ENCODE data around the gene PRICKLE2.
A peak's percentile ranks its signal among the peaks of the same experiment; 100 is the strongest.

The PRICKLE2 gene

DNA sequence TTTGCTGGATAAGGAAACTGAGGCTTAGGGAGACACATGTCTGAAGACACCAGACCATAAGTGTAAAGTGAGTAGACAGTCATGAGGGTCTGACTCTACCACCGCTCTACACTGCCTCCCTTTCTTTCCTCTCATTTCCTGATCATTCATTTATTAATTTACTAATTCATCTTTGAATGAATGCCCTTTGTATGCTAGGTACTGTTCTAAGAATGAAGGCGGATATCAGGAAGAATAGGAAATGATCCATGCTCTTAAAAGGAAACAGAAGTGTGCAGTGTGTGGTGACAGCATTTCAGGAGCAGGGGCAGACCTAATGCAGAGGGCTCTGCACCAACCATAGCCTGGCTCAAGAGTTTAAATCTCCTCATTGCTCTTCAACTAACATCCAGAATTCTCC lies 170.2 kb downstream of the PRICKLE2 start:
- H3K4me3 ChIP-seq (ENCODE audit: low read length) = no peak overlapping the region
- TF ChIP-seq CTCF (IDR thresholded peaks at IDR 0.05; ENCODE audit: insufficient read depth, low read depth, low read length, missing control alignments) = no peak
- no peak for DNase-seq (ENCODE audit: low read depth)

DNA sequence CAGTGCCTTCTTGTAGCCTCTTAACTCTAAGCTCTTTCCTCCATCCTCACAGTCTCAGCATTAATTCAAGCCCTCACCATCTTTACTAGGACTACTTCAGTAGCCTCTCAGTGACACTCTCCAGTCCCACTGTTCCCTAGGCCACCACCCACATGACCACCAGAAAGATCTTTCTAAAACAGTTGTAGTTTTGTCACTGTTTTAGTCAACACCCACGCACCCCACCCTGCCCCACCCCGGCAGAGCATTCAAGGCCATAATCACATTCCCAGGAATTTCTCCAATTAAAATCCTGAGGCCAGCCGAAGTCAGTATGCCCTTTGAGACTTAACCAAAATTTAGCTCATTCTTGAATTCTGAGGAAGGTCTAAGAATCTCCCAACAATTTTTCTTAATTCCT lies 170.8 kb downstream of the PRICKLE2 start:
- no peak for DNase-seq (ENCODE audit: low read depth)
- H3K4me3 ChIP-seq (ENCODE audit: low read length) = no peak overlapping the region
- no peak for TF ChIP-seq CTCF (IDR thresholded peaks at IDR 0.05; ENCODE audit: insufficient read depth, low read depth, low read length, missing control alignments)

DNA sequence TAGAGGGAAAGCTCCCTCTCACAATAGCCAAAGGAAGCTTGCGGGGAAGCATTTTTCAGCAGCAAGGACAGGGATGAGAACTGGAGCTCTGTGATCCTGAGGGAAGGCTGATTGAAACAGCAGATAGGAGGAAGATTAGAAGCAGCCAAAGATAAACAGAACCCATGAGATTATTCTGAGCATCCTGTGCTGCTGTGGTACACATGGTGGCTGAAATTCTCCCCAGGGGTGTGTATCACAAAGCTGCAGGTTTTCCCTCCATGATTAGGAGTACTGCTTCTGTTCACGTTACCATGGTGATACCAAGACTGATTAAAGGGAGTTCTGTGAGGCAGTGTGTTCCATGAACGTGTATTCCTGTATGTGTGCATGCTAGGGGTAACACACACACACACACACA lies 171.7 kb downstream of the PRICKLE2 start:
- no peak for TF ChIP-seq CTCF (IDR thresholded peaks at IDR 0.05; ENCODE audit: insufficient read depth, low read depth, low read length, missing control alignments)
- no peak for DNase-seq (ENCODE audit: low read depth)
- H3K4me3 ChIP-seq (ENCODE audit: low read length) = no peak overlapping the region

GRCh38 chr3:64053117-64053516 lies 172.1 kb downstream of the PRICKLE2 start:
- no peak overlapping the region for H3K4me3 ChIP-seq (ENCODE audit: low read length)
- no peak for DNase-seq (ENCODE audit: low read depth)
- no peak for TF ChIP-seq CTCF (IDR thresholded peaks at IDR 0.05; ENCODE audit: insufficient read depth, low read depth, low read length, missing control alignments)

DNA sequence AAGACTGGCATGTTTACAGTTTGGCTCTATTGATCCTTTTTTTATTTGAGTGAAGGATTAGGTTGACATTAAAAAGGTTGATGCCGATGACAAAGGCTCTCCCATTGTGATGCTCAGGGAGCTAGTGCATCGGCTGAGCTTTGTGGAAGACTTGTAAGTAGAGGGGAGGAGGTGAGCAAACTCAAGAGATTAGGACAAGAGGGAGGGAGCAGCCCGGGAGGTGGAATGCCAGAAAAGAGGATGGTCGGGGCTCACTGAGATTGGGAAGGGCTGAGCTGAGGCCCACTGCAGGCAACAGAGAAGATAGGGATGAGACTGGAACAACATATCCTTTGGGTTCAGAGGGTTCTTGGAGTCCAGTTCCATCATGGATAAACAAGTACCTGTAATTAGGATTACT lies 175.4 kb downstream of the PRICKLE2 start:
- no peak for TF ChIP-seq CTCF (IDR thresholded peaks at IDR 0.05; ENCODE audit: insufficient read depth, low read depth, low read length, missing control alignments)
- H3K4me3 ChIP-seq (ENCODE audit: low read length) = no peak overlapping the region
- DNase-seq (ENCODE audit: low read depth) = no peak

DNA sequence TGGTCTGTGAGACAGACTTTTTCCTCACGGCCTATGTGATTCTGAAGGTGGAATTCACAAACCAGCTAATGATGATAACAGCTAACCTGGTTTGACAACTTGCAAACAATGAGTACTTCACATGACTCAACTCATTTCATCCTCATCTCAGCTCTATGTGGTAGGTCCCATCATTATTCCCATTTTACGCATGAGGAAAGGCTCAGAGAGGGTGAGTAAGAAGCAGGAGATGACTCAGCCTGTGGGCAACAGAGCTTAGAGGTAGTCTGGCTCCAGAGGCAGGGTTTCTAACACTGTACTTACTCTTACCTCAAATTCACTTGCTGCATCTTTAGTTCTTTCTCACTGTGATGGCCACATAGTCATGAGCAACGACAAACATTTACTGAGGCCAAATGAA lies 176.1 kb downstream of the PRICKLE2 start:
- DNase-seq (ENCODE audit: low read depth) = peak; percentile 91
- no peak overlapping the region for H3K4me3 ChIP-seq (ENCODE audit: low read length)
- TF ChIP-seq CTCF (IDR thresholded peaks at IDR 0.05; ENCODE audit: insufficient read depth, low read depth, low read length, missing control alignments) = no peak

DNA sequence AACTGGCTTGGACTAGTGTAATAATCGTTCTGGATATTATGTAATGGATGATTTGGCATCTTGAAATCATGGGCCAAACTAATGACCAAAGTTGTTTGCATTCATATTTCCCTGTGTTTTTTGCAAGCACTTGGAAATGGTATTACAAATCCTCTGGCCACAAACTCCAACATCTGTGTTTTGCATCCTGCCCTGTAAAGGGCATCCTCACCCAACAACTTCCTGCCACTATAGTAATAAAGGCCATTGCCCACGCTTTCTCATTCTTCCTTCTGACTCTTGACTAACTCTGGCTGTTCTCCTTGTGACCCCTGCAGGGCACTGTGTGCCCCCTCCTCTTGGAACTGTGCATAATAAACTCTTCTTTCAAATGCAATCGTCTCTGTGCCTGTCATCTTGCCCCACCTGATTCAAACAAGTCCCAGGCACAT lies 176.6 kb downstream of the PRICKLE2 start:
- DNase-seq (ENCODE audit: low read depth) = peak; percentile 19
- TF ChIP-seq CTCF (IDR thresholded peaks at IDR 0.05; ENCODE audit: insufficient read depth, low read depth, low read length, missing control alignments) = no peak
- no peak overlapping the region for H3K4me3 ChIP-seq (ENCODE audit: low read length)

Measured in epithelial cell of esophagus (primary cell).